UCSD-AML1 (cell line): ENCODE results near the gene DMD.

Source experiments
- DNase-seq: peaks from one replicate; lab custom pipeline; 2025; ENCODE audit not compliant: unreplicated experiment; lab: John Stamatoyannopoulos, UW

Gene DMD

DNA sequence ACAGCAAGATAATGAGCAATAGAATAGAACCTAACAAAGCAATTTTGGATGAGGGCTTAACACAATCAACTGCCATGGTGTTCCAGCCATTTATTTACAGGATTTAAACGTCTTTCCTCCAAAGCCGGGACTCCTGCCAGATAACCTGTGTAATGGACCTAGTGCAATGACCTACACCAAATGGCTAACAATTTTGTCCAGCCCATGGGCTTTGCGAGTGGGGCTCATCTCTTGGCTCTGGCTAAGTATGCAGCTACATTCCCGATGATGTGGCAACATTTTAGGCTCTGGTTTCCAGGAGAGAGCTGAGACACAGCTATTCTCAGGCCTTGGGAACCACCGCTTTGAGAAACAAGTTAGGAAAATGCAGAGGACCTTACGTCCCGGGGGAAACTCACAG, 1317.2 kb downstream of the DMD start:
- no peak for DNase-seq

DNA sequence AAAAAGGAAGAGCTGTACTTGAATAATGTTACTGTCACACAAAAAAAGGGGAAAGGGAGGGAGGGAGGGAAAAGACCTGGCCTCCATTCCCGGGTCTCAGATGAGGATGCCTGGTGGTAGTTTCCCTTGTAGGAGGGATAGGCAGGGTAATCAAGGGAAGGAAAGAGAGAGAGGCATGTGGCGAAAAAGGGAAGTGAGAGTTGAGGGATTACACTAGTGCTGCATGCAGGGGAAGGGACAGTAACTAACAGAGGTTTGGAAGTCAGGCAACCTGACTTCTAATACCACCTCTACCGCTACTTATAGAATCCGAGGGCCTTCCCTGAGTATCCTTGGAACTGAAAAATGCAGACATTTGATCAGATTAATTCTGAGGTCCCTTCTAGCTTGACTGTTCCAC, 1317.8 kb downstream of the DMD start:
- no peak for DNase-seq

DNA sequence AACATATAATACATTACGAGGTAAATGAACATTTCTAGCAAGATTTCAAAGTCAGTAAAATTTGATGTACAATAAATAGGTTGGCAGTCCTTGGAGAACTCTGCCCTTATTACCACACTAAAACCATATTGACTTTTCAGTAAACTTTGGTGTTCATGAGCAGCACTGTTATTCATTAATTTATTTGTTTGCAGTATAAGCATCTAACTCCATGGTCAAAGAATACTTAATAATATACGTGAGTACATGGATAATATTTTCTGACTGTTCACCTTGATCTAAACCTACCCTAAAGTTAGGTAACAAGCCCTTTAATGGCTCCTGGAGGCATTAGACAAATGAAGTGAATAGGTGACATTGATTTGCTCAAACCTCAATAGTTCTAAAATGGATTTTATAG, 1322.3 kb downstream of the DMD start:
- no peak for DNase-seq

DNA sequence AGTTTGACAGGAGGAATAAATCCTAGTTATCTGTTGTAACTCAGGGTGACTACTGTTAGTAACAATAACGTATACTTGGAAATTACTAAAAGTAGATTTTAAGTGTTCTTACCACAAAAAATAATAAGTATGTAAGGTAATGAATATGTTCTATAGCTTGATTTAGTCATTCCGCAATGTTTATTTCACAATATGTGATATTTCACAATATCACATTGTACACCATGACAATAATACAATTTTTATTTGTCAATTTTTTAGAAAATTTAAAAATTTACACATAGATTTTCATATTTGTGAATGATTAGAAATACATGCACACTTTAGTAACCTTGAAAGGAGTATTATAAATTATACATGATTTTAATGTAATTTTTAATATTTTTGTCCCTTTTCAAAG, 1326.8 kb downstream of the DMD start:
- no peak for DNase-seq

DNA sequence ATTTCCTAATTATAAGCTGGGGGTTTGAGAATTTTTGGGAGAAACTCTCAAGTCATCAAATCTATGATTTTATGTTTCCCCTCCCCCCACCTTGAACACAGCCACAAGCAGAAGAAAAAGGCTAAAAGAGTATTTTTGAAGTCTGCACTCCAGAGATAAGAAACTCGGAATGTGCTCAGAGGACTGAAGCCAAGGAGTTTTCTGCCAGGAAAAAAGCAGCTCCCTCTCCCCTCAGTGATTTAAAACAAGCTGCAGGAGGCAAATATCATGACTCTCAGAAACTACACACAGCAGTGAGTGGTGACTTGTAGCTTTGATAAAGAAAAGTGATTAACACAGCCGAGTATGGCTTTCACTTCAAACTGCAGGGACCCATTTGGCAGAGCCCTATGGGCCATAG, 1339.3 kb downstream of the DMD start:
- DNase-seq, result no peak

DNA sequence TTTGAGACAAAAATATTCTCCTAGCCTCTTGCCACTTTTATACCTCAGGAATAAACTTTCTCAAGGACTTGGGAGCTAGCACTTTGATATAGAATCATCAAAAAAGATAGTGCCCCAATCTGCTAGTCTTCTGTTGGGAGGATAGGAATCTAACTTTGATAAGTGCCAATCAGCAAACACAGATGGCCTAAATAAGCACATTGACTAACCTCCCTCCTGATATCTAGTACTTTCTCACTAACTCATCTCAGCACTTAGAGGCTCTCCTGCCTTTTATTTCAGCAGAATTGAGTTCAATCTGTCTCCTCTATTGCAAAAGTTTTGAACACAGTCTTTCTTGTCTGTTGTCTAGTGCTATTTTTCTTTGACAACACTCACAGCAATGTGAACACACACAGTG, 1341.1 kb downstream of the DMD start:
- DNase-seq, result no peak

DNA sequence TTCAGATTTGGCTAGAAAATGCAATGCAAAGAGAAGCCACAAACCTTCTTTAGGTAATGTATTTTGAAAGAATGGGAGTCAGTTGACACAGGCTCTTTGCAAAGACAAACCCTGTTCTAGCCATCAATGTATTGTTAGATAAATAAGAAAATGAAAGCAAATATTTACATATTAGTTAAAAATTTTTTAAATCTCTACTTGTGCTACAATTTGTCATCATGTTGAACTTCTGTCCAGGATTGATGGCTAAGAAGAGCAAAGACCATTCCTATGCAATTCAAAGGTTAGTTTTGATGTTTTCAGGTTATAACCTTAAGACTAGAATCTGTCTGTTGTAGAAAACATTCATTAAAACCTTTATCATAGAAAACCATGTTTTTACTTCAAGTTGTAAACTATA, 1350.7 kb downstream of the DMD start:
- no peak for DNase-seq

DNA sequence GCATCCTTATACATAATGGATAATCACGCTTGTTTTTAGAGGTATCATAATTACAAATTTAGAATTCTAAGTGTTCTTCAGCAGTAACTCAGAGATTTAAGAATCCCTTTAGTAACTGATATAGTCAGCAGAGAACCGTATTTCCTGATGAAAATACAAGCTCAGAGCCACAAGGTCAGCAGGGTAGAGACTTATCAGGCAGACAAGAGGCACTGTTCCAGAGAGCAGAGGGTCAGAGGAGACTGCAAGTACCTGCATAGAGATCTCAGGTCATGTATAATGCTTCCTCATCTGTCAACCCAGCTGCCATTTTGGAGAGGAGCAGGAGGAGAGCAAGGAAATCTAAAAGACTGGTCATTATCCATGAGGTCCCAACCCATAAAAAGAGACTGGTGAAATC, 1352.4 kb downstream of the DMD start:
- DNase-seq, result no peak

DNA sequence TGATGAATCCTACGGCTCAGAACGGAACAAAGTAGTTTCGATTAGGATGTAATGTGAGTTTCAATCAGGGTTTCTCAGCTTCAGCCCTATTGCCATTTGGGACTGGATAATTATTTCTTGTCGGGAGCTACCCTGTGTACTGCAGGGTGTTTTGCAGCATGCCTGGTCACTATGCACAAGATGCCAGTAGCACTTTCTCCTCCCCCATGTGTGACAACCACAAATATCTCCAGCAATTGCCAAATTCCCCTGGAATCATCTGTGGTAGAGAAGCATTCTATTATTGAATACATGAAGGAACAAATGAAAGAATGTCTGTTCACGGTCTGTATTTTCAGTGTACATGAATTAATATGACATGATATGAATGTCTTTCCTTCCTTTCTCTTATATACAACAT, 1356.6 kb downstream of the DMD start:
- no peak for DNase-seq

DNA sequence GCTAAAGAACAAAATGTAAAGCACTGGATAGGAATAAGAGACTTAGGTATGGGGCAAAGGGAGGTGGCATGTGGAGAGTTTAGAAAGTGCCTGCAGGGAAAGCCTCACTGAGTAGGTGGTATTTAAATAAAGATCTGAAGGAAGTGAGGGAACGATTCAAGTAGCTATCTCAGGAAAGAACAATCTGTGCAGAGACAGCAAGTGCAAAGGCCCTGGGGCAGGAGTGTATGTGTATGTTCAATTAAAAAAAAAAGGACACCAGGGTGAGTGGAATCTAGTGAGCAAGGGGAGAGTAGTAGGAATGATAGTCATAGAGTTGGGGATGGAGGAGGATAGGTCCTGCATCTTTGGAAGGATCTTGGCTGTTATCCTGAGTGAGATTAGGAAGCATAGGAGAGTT, 1359.6 kb downstream of the DMD start:
- DNase-seq, result no peak

DNA sequence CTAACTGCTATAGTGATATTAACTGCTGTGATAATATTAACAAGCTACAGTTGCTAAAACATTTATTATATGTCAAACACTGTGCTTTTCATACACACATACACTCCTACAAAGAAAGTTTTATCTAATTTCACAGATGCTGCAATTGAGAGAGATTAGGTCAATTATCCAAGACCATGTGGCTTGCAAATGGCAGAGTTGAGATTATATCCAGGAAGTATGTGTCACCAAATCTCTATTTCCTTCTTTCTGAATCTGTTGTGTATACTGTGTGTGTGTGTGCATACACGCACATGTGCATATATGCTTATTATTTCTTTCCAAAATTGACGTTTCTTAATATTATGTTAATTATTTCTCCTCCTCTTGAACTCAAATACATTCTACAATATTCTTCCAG, 1363.6 kb downstream of the DMD start:
- no peak for DNase-seq

DNA sequence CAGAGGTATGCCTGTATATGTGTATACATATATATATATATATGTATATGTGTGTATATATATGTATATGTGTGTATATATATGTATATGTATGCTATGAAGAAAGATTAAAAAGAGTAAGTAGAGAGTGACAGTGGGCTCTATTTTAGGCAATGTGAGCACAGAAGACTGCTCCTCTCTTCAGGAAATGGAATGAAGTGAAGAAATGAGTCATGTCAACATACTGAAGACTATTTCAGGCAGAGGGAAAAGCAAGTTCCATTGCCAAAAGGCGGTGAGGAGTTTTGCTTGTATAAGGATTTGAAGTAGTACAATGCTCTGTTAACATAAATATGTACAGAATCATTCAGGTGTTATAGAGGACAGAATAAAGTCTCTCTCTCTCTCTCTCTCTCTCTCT, 1366.3 kb downstream of the DMD start:
- no peak for DNase-seq

DNA sequence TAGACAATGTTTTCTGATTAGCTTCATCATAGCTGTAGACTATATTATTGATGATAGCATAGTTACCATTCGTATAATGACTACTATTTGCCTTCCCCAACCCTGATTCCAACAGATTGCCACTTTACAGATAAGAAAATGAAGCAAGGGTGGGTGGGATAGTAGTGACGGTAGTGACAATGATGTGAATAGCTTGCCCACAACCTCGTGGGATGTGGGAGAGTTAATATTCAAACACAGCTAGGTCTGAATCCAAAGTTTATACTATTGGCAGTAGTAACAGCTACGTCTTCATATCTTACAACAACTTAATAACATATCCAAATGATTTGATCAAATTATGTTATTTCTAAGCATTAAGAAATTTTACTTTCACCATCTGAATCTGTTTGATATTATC, 1372.7 kb downstream of the DMD start:
- no peak for DNase-seq

DNA sequence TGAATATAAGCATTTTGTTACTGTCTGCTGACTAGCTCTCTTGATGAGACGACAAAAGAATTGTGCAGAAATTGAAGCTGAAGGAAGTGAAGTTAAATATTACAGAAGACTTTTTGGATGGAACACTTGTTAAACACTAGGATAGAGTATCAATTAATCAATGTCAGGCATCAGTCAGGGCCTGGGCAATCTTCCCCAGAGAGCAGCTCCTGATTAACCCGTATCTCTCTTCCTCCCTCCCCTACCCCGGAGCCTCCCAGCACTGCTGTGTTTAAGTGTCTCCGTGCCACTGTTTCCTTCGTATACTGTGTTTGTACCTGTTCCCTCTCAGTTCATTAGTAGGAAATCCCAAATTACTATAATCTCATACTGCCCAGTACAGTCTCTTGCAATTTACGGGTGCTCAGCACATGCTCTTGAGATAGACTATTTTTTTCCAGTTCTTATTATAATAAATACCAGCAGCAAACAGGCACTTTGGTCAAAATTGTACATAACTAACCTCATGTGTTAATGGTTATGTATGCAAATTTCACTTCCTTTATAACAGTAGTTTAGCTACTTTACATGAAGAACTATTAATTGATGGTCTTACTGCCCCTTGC, 1373.8 kb downstream of the DMD start:
- no peak for DNase-seq

DNA sequence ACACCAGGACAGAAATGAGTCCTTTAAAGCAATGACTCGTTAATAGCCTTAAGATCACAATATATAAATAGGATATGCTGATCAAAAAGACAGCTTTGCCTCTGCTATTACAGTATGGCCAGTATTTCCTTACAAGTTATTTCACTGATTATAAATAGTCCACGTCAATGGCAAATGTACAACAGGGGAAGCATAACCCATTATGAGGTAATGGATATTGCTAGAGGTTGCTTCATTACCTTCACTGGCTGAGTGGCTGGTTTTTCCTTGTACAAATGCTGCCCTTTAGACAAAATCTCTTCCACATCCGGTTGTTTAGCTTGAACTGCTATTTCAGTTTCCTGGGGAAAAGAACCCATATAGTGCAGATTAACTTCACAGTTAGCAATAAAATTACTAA, 1374.9 kb downstream of the DMD start:
- DNase-seq, result no peak

DNA sequence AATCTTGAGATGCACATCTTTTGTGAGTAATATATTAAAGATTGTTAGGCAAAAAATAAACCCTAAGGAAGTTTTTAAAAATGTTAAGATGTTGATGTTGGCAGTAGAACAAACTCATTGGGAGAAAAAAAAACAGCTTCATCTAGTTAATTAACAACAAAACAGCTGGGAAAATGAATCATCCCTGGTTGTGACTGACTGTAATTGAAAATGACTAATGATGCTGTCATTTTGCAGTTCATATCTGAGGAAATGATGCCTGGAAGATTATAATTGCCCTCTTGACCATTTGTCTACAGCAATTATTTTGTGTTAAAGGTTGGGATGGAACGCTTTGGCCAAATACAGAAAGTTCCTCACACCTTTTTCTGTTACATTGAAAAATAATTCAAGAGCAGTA, 1379.1 kb downstream of the DMD start:
- no peak for DNase-seq

DNA sequence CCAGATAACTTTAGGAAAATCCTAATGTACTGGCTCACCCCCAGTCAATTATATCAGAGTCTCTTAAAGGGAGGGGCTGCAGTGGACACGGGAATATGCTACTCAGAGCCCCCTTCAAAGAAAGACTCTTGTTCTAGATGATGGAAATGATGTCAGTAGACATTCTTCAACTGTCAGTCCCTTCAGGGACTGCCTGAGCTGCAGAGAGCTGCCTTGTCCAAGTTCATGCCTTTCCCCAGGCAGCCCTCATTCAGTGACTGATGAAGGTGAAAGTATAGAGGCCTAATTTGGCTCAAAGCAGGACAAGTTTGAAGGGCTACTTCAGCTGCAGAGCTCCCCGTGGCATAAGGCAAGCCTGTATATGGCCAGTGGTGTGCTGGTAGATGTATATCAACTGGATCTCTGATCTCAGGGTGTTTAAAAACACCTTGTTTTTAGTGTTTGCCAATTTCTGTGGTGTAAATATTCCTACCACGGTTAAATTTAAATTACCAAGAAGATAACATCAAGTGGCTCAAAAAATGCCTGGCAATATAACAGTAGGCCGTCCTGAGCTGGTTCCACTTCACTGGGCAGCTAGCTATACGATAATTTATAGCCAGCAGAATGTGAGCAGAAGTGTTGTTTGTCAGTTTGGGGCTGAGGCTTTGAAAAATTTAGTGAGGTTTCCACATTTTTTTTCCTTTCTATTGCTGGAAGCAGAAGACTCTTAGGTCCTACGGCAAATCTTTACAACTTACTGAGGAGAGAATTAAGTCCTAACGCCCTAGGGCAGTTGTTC, 1390.7 kb downstream of the DMD start:
- no peak for DNase-seq

DNA sequence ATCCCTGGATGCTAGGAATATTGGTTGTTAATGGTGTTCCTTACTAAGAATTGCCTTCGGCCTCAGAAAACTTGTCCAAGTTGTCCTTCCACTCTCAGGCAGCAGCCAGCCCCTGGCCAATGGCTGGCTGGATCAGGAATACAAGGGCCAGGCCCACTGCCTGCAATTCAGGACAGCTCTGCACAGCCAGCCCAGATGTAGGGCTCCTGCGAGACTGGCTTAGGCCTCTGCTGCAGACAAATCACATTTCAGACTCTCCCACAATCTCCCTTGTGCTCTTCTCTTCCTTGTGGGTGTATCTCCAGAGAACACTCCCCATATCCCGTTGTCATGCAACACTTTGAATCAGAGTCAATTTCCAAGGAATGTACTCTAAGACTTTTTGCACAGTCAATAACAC, 1391.9 kb downstream of the DMD start:
- no peak for DNase-seq

DNA sequence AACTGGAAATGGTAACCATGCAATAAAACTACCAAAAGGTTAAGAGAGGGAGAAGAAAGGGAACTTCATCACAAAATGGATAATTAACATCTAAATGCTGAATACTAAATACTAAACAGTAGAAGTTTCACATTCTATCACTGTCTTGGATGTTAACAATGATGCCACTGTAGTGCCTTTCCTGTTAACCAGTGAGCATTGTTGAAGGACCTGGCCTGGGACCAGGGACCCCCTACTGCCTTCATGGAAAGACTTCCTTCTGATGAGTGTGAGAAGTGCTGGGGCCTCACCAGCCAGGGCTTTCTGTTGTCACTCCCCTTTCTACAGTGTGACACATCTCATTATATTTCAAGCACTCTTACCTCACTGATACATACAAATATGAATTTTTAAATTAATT, 1400.2 kb downstream of the DMD start:
- DNase-seq, result no peak

DNA sequence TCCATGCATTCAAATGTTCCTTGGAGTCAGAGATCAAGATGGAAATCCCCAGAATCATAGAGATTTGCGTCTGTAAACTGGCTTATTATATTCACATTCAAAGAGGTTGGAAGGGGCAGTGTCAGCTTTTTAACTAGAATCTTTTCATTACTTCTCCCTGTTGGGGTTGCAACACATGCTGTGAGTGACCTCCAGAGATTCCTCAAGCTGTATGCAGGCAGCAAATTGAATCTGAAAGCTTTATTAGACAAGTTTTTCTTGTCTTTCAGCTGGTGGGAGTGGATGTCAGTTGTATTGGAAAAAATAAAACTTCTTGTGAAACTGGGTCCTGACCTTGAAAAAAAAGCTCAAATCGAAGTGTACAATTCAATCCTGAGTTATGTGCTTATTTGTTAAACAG, 1403.0 kb downstream of the DMD start:
- DNase-seq, result no peak

DNA sequence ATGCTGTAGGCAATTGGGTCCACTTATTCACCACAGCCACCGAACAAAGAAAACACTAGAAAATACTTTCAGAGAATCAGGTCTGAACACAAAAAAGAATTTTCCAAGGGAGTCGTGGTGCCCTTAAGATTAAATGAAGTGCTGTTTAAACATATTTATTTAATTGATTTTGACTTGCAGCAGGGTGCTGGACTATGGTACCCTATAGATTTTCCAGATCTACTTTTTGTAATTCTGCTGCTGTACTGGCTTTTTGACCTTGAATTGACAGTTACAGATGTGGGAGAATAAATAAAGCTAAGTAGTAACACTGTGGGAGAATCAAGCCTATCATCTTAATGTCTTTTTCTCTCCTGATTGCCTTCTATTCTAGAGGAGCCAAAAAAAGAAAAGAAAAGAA, 1404.2 kb downstream of the DMD start:
- no peak for DNase-seq

DNA sequence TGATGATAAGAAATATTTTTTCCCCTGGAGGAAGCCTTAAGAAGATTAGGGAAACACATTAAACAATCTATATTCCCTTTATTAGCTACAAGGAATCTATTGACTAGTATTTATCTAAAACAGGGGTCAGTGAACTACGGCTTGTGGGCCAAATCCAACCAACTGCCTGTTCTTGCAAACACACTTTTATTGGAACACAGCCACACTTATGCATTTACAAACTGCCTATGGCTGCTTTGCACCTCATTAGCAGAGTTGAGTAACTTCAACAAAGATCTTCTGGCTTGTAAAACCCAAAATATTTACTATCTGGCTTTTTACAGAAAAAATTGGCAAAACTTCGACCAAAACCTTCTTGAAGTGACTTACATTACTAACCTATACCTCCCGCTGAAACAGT, 1405.6 kb downstream of the DMD start:
- DNase-seq, result no peak

DNA sequence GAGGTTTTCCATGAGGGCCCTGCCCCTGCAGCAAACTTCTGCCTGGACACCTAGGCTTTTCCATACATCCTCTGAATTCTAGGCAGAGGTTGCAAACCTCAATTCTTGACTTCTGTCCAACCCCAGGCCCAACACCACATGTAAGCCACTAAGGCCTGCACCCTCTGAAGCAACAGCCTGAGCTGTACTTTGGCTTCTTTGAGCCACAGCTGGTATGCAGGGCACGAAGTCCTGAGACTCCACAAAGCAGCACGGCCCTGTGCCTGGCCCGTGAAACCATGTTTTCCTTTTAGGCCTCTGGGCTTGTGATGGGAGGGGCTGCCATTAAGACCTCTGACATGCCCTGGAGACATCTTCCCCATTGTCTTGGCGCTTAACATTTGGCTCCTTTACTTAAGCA, 1411.1 kb downstream of the DMD start:
- no peak for DNase-seq
